Upper lobe of left lung (tissue), 6 donors: Measurements from ENCODE around the gene SLC30A1. TPM values are rescaled to one million over a fixed set of nuclear protein-coding genes. Genes with fewer than 3 reads are reported as not detected.

Experiments
- ATAC-seq, 2 donors: fragments of 200-7000 bp; cut with Tn5 transposase; one replicate each; pipeline ENCODE4 v1.9.1; 2022; ENCODE audit warnings: mild to moderate bottlenecking in 2 of 2, moderate library complexity in 2 of 2; ENCODE audit not compliant: low FRiP score in 2 of 2
- DNase-seq, 2 donors: peaks; one replicate each; pipeline ENCODE4 v3.0.0-alpha.2; 2019 to 2020
- H3K27ac ChIP-seq, 4 donors: fragments of 200-600 bp; sonication (generic); one replicate each; pipeline ENCODE4 v1.5.1; 2016 to 2019
- H3K27me3 ChIP-seq, 4 donors: fragments of 200-600 bp; sonication (generic); one replicate each; pipeline ENCODE4 v1.5.1; 2017 to 2019
- H3K36me3 ChIP-seq, 4 donors: fragments of 200-600 bp; sonication (generic); one replicate each; pipeline ENCODE4 v1.5.1; 2016 to 2019
- H3K4me1 ChIP-seq, 4 donors: fragments of 200-600 bp; sonication (generic); one replicate each; pipeline ENCODE4 v1.5.1; 2018 to 2019
- H3K4me3 ChIP-seq, 4 donors: fragments of 200-600 bp; sonication (generic); one replicate each; pipeline ENCODE4 v1.5.1; 2017 to 2019; ENCODE audit warnings: mild to moderate bottlenecking in 2 of 4, moderate library complexity in 1 of 4
- H3K9me3 ChIP-seq, 4 donors: fragments of 200-600 bp; sonication (generic); one replicate each; pipeline ENCODE4 v1.5.1; 2018 to 2019
- EP300 ChIP-seq, 4 donors: sonication (generic); formaldehyde crosslinking; IDR thresholded peaks; one replicate each; pipeline ENCODE4 v1.5.1; 2017; ENCODE audit warnings: antibody characterized with exemption in 4 of 4, control low read depth in 2 of 4
- POLR2A ChIP-seq, 4 donors: fragments of 450-650 bp; IDR thresholded peaks; one replicate each; pipeline ENCODE4 v1.5.1; 2016 to 2017; ENCODE audit warnings: antibody characterized with exemption in 4 of 4, mild to moderate bottlenecking in 2 of 4
- POLR2AphosphoS5 ChIP-seq, 2 donors: sonication (generic); formaldehyde crosslinking; IDR thresholded peaks; one replicate each; pipeline ENCODE4 v1.5.1; 2017; ENCODE audit warnings: antibody characterized with exemption in 2 of 2
- WGBS, 2 donors: methylation state at CpG; one replicate each; pipeline ENCODE4 v1.1.5; 2017 to 2018; 5-methylcytosine and 5-hydroxymethylcytosine counted together
- total RNA-seq, 6 donors: library from RNA; depleted of rRNA in 4 of 6; stranded (reverse); fragments of >200 nt in 4 of 6; gene quantifications; one replicate each; pipeline versions ENCODE4 v1.1.0 to v1.2.1, GENCODE V29; 2016 to 2021
- TF ChIP-seq, protein P1 (sequence below), 6 experiments: fragments of 450-650 bp in 4 of 6; fragments of 200-600 bp in 2 of 6; sonication (generic) in 2 of 6; IDR thresholded peaks; one replicate each; pipeline ENCODE4 v1.5.1; 2016 to 2019; ENCODE audit warnings: antibody characterized with exemption in 6 of 6
- donor health status: DM: no; HTN: no; CAD: no; lungs with moderate emphysema.
- donor health status: DM: no; HTN: yes; CAD: no; lungs with severe emphysema.

The SLC30A1 gene
- total RNA-seq, 6 donors from 2014 or later = 3.1 to 19.2 (median 13.2) TPM

DNA sequence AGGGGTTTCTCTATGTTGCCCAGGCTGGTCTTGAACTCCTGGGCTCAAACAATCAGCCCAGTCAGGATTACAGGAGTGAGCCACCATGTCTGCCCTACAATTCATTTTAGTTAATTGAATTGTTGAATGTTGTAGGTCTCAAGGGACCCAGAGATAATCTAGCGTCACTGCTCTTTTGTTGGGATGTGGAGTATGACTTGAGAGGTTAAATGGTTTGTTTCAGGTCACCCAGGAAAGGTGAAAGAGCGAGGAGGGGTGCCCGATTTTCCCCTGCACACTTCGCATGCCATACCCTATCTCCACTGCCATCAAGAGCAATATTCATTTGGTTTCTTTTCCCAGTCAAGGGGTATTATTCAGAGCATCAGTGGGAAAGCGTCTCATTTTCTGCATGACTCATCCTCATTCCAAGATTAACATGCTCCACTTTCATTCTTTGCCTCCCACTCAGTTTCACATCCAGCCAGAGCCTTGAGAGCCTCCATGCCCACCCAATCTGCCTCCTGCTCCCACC lies 13.1 kb upstream of the SLC30A1 start:
- ATAC-seq = peak in 1 of 2 donors; percentile 72

DNA sequence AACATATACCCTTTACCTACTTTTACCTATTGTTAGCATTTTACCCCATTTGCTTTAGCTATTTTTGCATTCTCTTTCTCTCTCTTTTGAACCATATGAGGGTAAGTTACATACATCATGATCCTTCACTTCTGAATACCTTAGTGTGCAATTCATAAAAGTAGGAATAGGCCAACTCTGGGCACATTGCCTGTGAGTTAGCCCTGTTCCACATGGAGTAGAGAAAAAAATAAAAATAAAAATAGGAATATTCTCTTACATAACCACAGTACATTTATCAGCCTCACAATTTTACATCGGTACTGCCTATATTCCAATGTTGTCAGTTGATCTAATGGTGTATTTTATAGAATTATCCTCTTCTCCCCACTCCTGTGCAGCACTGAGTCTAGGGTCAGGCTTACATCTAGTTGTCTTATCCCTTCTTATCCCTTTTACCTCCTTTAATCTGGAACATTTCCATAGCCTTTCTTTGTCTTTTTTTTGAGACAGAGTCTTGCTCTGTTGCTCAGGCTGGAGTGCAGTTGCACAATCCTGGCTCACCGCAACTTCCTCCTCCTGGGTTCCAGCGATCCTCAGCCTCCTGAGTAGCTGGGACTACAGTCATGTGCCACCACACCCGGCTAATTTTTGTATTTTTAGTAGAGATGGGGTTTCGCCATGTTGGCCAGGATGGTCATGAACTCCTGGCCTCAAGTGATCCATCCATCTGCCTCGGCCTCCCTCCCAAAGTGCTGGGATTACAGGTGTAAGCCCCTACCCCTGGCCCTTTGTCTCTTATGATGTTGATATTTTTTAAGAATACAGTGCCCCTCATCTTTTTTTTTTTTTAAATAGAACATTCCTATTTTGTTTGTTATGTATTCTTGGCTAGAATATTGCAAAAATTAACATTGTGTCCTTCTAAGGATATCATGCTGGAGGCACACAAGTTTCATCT lies 11.1 kb upstream of the SLC30A1 start:
- H3K27ac ChIP-seq = peak overlapping the region in 2 of 4 donors; percentile 1 to 26
- peaks cover 0 to 10% (median 6%) of the 10 kb centered on the region in 4 donors for H3K4me1 ChIP-seq
- peak in 1 of 2 donors; percentile 95 for DNase-seq
- TF ChIP-seq, protein P1, sequence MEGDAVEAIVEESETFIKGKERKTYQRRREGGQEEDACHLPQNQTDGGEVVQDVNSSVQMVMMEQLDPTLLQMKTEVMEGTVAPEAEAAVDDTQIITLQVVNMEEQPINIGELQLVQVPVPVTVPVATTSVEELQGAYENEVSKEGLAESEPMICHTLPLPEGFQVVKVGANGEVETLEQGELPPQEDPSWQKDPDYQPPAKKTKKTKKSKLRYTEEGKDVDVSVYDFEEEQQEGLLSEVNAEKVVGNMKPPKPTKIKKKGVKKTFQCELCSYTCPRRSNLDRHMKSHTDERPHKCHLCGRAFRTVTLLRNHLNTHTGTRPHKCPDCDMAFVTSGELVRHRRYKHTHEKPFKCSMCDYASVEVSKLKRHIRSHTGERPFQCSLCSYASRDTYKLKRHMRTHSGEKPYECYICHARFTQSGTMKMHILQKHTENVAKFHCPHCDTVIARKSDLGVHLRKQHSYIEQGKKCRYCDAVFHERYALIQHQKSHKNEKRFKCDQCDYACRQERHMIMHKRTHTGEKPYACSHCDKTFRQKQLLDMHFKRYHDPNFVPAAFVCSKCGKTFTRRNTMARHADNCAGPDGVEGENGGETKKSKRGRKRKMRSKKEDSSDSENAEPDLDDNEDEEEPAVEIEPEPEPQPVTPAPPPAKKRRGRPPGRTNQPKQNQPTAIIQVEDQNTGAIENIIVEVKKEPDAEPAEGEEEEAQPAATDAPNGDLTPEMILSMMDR (IDR thresholded peaks at IDR 0.05) = no peak
- no peak for TF ChIP-seq POLR2A (IDR thresholded peaks at IDR 0.05)
- TF ChIP-seq EP300 (IDR thresholded peaks at IDR 0.05) = peak in 1 of 4 donors; percentile 36
- peak in 1 of 2 donors; percentile 56 for TF ChIP-seq POLR2AphosphoS5 (IDR thresholded peaks at IDR 0.05)
- H3K9me3 ChIP-seq = no peaks in the 10 kb centered on the region
- ATAC-seq = peak; percentile 82 to 95
- no peak overlapping the region for H3K4me3 ChIP-seq
- 32 to 45% methylated on average over 6 of the region's 6 CpGs for WGBS, 2 donors
- H3K27me3 ChIP-seq = no peaks in the 10 kb centered on the region
- H3K36me3 ChIP-seq = no peaks in the 10 kb centered on the region

More for the DNA sequence above, 13.1 kb upstream of the SLC30A1 start:
- Histone ChIP-seq H3K27me3 (no peaks in the 10 kb centered on the region), H3K4me3 (no peak overlapping the region), H3K27ac (no peak overlapping the region), H3K9me3 (no peaks in the 10 kb centered on the region), H3K4me1 (peaks cover 0 to 10% (median 6%) of the 10 kb centered on the region in 4 donors), H3K36me3 (no peaks in the 10 kb centered on the region)
- WGBS, 2 donors = 70 to 71% methylated on average over 5 of the region's 5 CpGs
- no peak for DNase-seq
- TF ChIP-seq POLR2AphosphoS5 (IDR thresholded peaks at IDR 0.05) (no peak), POLR2A (IDR thresholded peaks at IDR 0.05) (no peak), EP300 (IDR thresholded peaks at IDR 0.05) (no peak)
- TF ChIP-seq, protein P1 (IDR thresholded peaks at IDR 0.05) = no peak

DNA sequence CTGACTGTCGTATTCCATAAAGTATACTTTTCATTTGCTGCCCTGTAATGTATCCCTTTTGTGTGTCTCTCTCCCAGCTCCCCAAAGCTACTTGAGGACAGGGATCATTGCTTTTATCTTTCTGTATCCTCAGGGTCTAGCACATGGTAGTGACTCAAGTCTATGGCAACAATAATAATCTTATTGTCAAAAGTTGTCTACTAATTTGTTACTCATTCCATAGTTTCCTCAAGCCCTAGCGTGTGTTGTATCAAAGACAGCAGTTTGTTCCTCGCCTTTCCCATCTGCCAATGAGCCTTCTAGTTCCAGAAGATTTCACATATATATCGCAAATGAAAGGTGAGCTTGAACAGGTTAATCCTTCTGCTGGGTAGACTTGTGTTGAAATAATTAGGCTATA lies 9.8 kb upstream of the SLC30A1 start:
- Histone ChIP-seq H3K36me3 (no peaks in the 10 kb centered on the region), H3K27ac (no peak overlapping the region), H3K4me1 (peaks cover 0 to 10% (median 6%) of the 10 kb centered on the region in 4 donors), H3K9me3 (no peaks in the 10 kb centered on the region), H3K27me3 (no peaks in the 10 kb centered on the region), H3K4me3 (no peak overlapping the region)
- WGBS, 2 donors = 98 to 100% methylated on average over 4 of the region's 4 CpGs
- ATAC-seq = no peak
- TF ChIP-seq POLR2A (IDR thresholded peaks at IDR 0.05) = no peak
- TF ChIP-seq, protein P1 (IDR thresholded peaks at IDR 0.05) = no peak
- no peak for TF ChIP-seq EP300 (IDR thresholded peaks at IDR 0.05)
- TF ChIP-seq POLR2AphosphoS5 (IDR thresholded peaks at IDR 0.05) = no peak
- no peak for DNase-seq

DNA sequence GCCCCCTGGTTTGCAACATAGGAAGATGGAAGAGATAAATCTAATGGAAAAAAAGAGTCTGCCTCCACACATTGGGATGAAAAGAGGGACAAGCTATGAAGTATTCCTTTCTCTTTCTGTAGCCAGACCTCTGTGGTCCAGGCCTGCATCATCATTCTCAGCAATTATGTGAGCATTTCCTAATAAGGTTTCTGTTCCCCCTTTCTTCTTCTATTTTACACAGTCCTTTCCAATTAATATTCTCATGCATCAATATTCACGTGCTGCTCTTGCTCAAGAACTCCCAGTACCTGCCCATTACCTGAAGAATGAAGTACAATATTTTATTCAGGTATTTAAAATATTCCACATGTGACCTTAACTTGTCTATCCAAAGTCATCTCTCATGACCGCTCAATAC lies 8.2 kb upstream of the SLC30A1 start:
- H3K36me3 ChIP-seq = no peaks in the 10 kb centered on the region
- DNase-seq (no peak), ATAC-seq (no peak)
- whole genome bisulfite sequencing, 2 donors = 78 to 89% methylated on average over 2 of the region's 2 CpGs
- no peak overlapping the region for H3K27ac ChIP-seq
- peaks cover 0 to 12% (median 7%) of the 10 kb centered on the region in 4 donors for H3K4me1 ChIP-seq
- H3K9me3 ChIP-seq = no peaks in the 10 kb centered on the region
- TF ChIP-seq, protein P1 (IDR thresholded peaks at IDR 0.05) = no peak
- no peak overlapping the region for H3K4me3 ChIP-seq
- H3K27me3 ChIP-seq = no peaks in the 10 kb centered on the region
